Measurements from ENCODE around the gene TBP. TPM values are rescaled to one million over a fixed set of nuclear protein-coding genes. Genes with fewer than 3 reads are reported as not detected.

Gene TBP
- total RNA-seq = 9.6 and 14.9 TPM in 2 replicates

DNA sequence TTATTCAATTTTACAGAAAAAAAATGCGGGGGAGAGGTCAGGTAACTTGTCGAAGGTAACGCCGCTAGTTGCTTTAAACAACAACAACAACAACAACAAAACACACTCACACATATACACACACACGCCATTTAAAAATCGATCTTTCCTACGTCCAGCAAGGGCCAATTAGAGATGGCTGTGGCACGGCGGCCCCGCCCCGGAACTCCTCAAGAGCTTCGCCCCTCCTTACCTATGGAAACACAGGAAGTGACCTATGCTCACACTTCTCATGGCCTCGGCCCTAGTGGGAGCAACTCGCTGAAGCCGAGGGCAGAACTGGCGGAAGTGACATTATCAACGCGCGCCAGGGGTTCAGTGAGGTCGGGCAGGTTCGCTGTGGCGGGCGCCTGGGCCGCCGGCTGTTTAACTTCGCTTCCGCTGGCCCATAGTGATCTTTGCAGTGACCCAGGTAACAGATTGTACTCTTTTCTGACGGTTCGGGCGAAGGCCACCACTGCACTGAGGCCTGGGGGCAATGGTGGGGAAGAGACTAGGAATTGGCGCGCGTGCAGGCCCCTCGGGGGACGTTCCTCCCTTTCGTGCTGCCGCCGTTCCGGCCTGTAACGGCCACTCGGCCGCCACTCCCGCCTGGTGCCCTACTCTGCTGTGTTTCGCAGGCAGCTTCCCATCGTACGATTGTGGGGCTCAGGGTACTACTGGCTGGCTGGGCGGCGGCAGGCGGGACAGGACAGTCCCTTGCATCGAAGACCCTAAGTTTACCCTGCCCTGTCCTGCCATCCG is at the start of gene TBP:
TSS of gene TBP (plus strand) at position 357 of the 783 bp plus-strand sequence. CDS start 2,661 bp downstream, outside the sequence.

DNA sequence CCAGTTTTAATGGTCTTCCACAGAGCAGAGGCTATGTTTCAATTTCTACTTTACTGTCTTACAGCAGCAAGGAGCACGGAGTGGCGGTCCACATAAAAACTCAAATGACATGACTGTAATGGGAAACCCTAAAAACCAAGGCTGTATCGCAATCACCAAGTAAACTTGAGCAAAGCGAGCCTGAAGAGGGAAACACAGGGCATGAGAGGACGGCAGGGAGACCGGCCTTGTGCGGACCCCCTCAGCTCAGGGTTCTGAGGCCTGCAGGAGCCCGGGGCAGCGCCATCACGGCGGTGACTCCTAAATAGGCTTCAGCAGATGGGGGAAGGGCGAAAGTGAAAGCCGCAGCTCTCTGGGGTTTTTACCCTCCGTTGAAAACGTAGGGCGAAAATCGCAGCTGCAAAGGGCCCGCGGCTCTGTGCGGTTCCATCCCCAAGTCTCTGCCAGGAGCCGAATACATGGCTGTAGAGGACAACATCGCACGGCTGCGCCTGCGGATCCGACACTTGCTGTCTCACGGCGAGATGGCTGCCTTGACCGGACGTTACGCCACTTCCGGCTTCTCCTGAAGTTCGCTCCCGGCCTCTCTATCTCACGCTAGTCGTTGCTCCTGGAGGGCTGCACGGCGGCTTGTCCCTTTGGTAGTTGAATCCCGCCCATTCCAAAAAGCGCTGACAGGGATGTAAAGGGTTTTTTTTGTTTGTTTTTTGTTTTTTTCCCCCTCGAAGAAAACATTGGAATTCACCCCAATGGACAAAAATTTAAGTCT is 1.2 kb upstream of the TBP start, which contains the start of gene PSMB1:
TSS of gene PSMB1 (minus strand) at position 543 of the 769 bp plus-strand sequence. CDS start at position 478, 65 bp downstream.

DNA sequence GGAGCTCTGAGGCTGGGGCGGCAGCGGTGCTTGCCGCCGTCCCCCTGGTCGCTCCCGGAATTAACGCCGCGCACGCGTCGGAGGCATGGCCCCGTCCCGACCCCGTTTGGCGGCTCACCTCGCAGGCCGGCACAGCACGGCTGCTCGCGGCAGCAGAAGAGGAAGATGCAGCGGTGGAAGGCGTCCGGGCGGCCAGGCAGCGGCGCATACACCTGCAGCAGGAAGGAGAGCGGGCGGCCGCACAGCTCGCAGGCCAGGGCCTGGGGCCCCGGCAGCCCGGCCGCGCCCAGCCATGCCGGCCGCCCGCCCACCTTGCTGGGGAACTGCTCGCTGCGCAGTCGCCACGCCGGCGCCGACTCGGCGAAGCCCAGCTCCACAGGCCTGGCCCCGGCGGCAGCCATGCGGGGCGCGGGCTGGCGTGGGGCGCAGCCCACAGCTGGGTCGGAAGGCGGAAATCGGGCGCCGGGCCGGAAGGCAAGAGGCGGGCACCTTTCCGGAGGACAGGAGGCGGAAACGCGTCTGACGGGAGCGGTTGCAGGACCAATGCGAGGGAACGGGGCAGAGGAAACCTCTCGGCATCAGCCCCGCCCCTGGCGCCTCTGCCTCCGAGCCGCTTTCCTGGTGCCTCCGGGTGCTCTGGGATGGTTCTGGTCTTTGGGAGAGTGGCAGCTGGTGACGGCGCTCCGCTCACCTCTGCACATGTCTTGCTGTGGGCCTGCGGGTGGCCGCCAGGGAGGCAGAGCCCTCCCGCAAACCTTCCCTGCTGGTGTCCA is 30.2 kb downstream of the TBP start, which contains the start of gene PDCD2:
TSS of gene PDCD2 (minus strand) at position 457 of the 773 bp plus-strand sequence. CDS start at position 401, 56 bp downstream.

Other genes starting within 250 kb of the TBP start
- 25.6 and 28.3 TPM in 2 replicates for gene FAM120B, start 247.6 kb upstream of the TBP start, total RNA-seq
- gene PSMB1, start 1.1 kb upstream of the TBP start, total RNA-seq = 180 and 233 TPM in 2 replicates
- gene PDCD2, start 30.3 kb downstream of the TBP start, total RNA-seq = 36.7 and 43.0 TPM in 2 replicates